GM12891 (cell line): Measurements from ENCODE around the gene BIVM.

ENCODE experiments used
- PAX5 ChIP-seq: IDR thresholded peaks from 2 replicates; pipeline ENCODE4 v1.6.1; 2011; ENCODE audit warnings: low read length, moderate library complexity, mild to moderate bottlenecking; ENCODE audit not compliant: insufficient read depth, severe bottlenecking
- POLR2A ChIP-seq: IDR thresholded peaks from 2 replicates; pipeline ENCODE4 v1.6.1; 2011; ENCODE audit warnings: low read depth, low read length, control low read depth
- POLR2AphosphoS5 ChIP-seq: IDR thresholded peaks from 2 replicates; pipeline ENCODE4 v1.6.1; 2011; ENCODE audit warnings: low read depth, low read length, control low read depth
- TAF1 ChIP-seq: IDR thresholded peaks from 2 replicates; pipeline ENCODE4 v1.6.1; 2011; ENCODE audit warnings: low read depth, low read length, control low read depth

- TF ChIP-seq TAF1: no peak
- TF ChIP-seq POLR2A: no peak
- TF ChIP-seq POLR2AphosphoS5: no peak
- TF ChIP-seq PAX5: no peak
These were observed 29.2 kb upstream of the BIVM start for GRCh38 chr13:102769679-102770078.
